Common myeloid progenitor, CD34-positive (primary cell): ENCODE data around the gene CACNA2D3.

Experiments used
- CTCF ChIA-PET: fragments of 350-600 bp; sonication (Branson Sonifier 250); formaldehyde crosslinking; loops from one replicate; lab custom pipeline; 2021; ENCODE audit warnings: antibody characterized with exemption; lab: Charles Lee
- POLR2A ChIA-PET: fragments of 350-600 bp; sonication (Branson Sonifier 250); formaldehyde crosslinking; loops from one replicate; lab custom pipeline; 2021; ENCODE audit warnings: antibody characterized with exemption; lab: Charles Lee
- DNase-seq, 3 donors: peaks; one replicate each; pipeline versions ENCODE4 v3.0.0 to v3.0.0-alpha.2; 2013
- H3K27ac ChIP-seq, 2 experiments: 1 replicate in 1 of 2; 2 replicates in 1 of 2; pipeline ENCODE4 v1.7.0; 2013; ENCODE audit warnings: inconsistent platforms in 2 of 2, low read length in 2 of 2, mild to moderate bottlenecking in 2 of 2, low read depth in 1 of 2, moderate library complexity in 1 of 2; ENCODE audit not compliant: severe bottlenecking in 2 of 2, insufficient read depth in 1 of 2, poor library complexity in 1 of 2
- H3K27me3 ChIP-seq, 5 experiments: replicated peaks in 2 of 5; 1 replicate in 3 of 5; 2 replicates in 2 of 5; pipeline versions ENCODE4 v1.6.1 to v1.7.0; 2013; ENCODE audit warnings: low read length in 4 of 5, mild to moderate bottlenecking in 2 of 5, moderate library complexity in 2 of 5, inconsistent platforms in 1 of 5; ENCODE audit not compliant: insufficient read depth in 5 of 5, control insufficient read depth in 4 of 5
- H3K36me3 ChIP-seq, 4 experiments: 1 replicate in 2 of 4; 2 replicates in 2 of 4; pipeline versions ENCODE4 v1.6.1 to v1.7.0; 2013; ENCODE audit warnings: low read length in 3 of 4, control low read depth in 1 of 4, mild to moderate bottlenecking in 1 of 4; ENCODE audit not compliant: control insufficient read depth in 4 of 4, insufficient read depth in 4 of 4
- H3K4me1 ChIP-seq, 4 experiments: 1 replicate in 3 of 4; 2 replicates in 1 of 4; pipeline versions ENCODE4 v1.6.1 to v1.7.1; 2013; ENCODE audit warnings: low read length in 3 of 4, mild to moderate bottlenecking in 3 of 4, control low read depth in 1 of 4, inconsistent platforms in 1 of 4, moderate library complexity in 1 of 4; ENCODE audit not compliant: control insufficient read depth in 4 of 4, insufficient read depth in 4 of 4; ENCODE audit errors: control extremely low read depth in 1 of 4
- H3K4me3 ChIP-seq, 7 experiments: 1 replicate in 4 of 7; 2 replicates in 3 of 7; pipeline versions ENCODE4 v1.5.1 to v1.7.0; 2013; ENCODE audit warnings: mild to moderate bottlenecking in 7 of 7, low read length in 6 of 7, moderate library complexity in 6 of 7, inconsistent platforms in 2 of 7, low read depth in 2 of 7, control low read depth in 1 of 7; ENCODE audit not compliant: insufficient read depth in 4 of 7, control insufficient read depth in 1 of 7; ENCODE audit errors: extremely low read depth in 1 of 7
- H3K9me3 ChIP-seq, 5 experiments: 1 replicate in 4 of 5; 2 replicates in 1 of 5; pipeline versions ENCODE4 v1.6.1 to v1.7.1; 2013; ENCODE audit warnings: low read length in 4 of 5, mild to moderate bottlenecking in 2 of 5, inconsistent platforms in 1 of 5, low read depth in 1 of 5, moderate library complexity in 1 of 5; ENCODE audit not compliant: control insufficient read depth in 4 of 5, insufficient read depth in 2 of 5; ENCODE audit errors: control extremely low read depth in 1 of 5
- WGBS: methylation state at CpG from one replicate; pipeline ENCODE4 v1.1.5; 2013; ENCODE audit not compliant: insufficient coverage; 5-methylcytosine and 5-hydroxymethylcytosine counted together

The CACNA2D3 gene

DNA sequence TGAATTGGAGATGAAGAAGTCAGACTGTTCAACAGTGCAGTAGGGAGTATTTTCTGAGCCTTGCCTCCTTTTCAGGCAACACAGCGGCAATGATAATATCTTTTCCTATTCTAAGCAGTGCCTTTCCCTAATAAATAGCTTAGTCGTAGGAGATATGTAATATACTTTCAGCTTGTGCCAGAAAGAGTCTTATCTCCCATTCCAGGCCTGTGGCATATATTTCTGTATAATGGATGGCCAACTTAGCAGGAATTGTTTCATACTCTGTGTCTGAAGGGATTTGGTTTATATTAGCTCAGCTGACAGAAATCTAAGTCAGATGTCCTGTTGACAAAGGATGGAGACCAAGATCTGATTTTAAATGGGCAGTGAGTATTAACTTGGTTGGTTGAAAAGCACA lies 397.1 kb downstream of the CACNA2D3 start:
- Histone ChIP-seq H3K9me3 (no peaks in the 10 kb centered on the region), H3K4me3 (no peak overlapping the region), H3K36me3 (no peaks in the 10 kb centered on the region), H3K27ac (no peak overlapping the region), H3K4me1 (no peaks in the 10 kb centered on the region), H3K27me3 (no peaks in the 10 kb centered on the region)
- WGBS, result no CpG with 5 or more reads among the region's 2 CpGs
- CTCF ChIA-PET, result no interaction called here
- POLR2A ChIA-PET, result no interaction called here
- no peak for DNase-seq

- Histone ChIP-seq H3K4me3 (no peak overlapping the region), H3K4me1 (no peaks in the 10 kb centered on the region), H3K27ac (no peak overlapping the region), H3K27me3 (no peaks in the 10 kb centered on the region), H3K9me3 (no peaks in the 10 kb centered on the region), H3K36me3 (no peaks in the 10 kb centered on the region)
- ChIA-PET POLR2A (no interaction called here), CTCF (no interaction called here)
- DNase-seq, result no peak
- WGBS, result 95% methylated on average over 2 of the region's 2 CpGs
Observed at GRCh38 chr3:54520060-54520459, 397.7 kb downstream of the CACNA2D3 start.

DNA sequence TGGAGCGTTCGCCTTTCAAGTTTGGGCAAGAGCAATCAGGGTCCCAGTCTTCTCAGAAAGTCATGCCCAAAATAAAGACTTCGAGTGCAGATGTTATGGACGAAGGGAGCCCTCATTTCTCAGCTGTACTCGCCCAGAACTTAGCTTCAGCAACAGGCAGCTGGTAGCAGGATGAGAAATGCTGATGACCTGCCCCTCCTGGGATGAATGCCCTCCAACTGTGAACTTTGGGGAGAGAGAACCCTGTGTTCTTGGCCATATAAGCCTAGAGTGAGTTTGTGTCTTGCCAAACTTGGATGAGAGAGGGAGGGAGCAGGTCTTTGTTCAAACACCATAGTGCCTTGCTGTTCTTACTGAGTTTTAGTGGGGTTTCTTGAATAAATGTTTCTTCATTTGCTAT lies 405.2 kb downstream of the CACNA2D3 start:
- H3K4me1 ChIP-seq, result no peaks in the 10 kb centered on the region
- no peak overlapping the region for H3K4me3 ChIP-seq
- no peak for DNase-seq
- CTCF ChIA-PET, result interaction anchor here (0.8 kb wide), 1 partner anchor 24 kb away, joined by 4 read pairs; no protein-coding TSS in a partner anchor
- no peaks in the 10 kb centered on the region for H3K27me3 ChIP-seq
- 98% methylated on average over 5 of the region's 5 CpGs for WGBS
- peaks cover 0 to 4% (median 2%) of the 10 kb centered on the region in 5 experiments for H3K9me3 ChIP-seq
- H3K27ac ChIP-seq, result no peak overlapping the region
- H3K36me3 ChIP-seq, result no peaks in the 10 kb centered on the region
- POLR2A ChIA-PET, result no interaction called here

DNA sequence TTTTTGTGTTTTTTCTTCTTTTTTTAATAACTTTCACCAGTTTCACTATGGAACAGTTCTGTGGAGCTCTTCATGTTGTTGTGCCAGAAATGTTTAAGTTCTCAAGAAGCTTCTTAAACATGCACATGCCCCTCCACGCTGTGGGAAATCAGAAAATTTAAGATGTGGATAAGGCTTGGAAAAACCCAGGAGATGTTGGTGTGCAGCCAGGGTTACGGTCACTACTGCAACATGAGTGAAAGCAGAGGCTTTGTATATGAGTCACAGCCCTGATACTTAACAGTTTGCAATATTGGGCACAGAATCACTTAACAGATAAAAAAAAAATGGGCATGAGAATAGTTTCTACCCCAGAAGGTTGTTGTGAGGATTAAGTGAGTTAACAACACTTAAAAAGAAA lies 405.6 kb downstream of the CACNA2D3 start:
- 93% methylated on average over 2 of the region's 2 CpGs for WGBS
- Histone ChIP-seq H3K27me3 (no peaks in the 10 kb centered on the region), H3K36me3 (no peaks in the 10 kb centered on the region), H3K4me3 (no peak overlapping the region), H3K9me3 (peaks cover 0 to 4% (median 2%) of the 10 kb centered on the region in 5 experiments), H3K4me1 (no peaks in the 10 kb centered on the region), H3K27ac (no peak overlapping the region)
- ChIA-PET POLR2A (no interaction called here), CTCF (interaction anchor here (0.8 kb wide), 1 partner anchor 23 kb away, joined by 4 read pairs; no protein-coding TSS in a partner anchor)
- DNase-seq, result no peak

DNA sequence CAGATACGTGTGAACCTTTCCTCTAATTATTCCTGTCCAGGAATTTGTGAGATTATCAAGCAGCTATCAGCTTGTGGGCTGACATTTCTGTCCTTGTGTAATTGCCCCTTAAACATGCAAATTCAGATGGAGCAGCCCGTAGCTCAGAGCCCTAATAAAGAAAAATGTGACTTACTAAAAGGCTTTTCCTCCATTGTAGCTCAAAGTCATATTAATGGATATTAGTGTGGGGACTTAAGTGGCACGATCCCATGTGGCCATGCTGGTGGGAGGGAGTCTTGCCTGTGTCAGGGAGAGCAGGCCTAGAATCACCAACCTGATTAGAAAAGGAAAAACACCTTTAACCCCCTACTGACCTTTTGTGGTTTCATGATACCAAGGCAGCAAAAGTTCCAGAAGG lies 406.3 kb downstream of the CACNA2D3 start:
- Histone ChIP-seq H3K36me3 (no peaks in the 10 kb centered on the region), H3K27ac (no peak overlapping the region), H3K4me1 (no peaks in the 10 kb centered on the region), H3K9me3 (peaks cover 0 to 4% (median 2%) of the 10 kb centered on the region in 5 experiments), H3K4me3 (no peak overlapping the region), H3K27me3 (no peaks in the 10 kb centered on the region)
- CTCF ChIA-PET, result no interaction called here
- no peak for DNase-seq
- POLR2A ChIA-PET, result no interaction called here
- WGBS, result 100% methylated on average over 1 of the region's 3 CpGs

GRCh38 chr3:54530091-54530490 lies 407.7 kb downstream of the CACNA2D3 start:
- no peaks in the 10 kb centered on the region for H3K27me3 ChIP-seq
- no peak overlapping the region for H3K27ac ChIP-seq
- 87% methylated on average over 5 of the region's 5 CpGs for WGBS
- DNase-seq, result no peak
- no peaks in the 10 kb centered on the region for H3K4me1 ChIP-seq
- H3K4me3 ChIP-seq, result no peak overlapping the region
- H3K9me3 ChIP-seq, result peaks cover 0 to 4% (median 2%) of the 10 kb centered on the region in 5 experiments
- ChIA-PET CTCF (no interaction called here), POLR2A (no interaction called here)
- no peaks in the 10 kb centered on the region for H3K36me3 ChIP-seq

DNA sequence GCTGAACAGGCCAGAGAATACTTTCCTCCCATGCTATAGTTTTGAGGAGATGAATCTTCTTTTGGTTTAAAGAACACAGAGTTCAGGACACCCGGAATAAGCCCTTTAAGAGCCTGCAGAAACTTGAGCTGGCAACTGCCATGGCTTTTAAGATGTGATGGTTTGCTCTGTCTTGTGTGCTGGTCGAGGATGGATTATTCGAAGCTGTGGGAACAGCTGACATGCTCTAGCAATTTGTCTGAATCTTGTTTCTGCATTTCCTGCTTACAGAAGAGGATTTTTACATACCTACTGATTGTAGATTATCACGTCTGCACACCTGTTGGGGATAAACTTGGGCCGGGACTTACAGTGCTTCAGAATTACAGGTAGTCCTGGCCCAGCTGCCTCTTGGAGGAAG lies 408.6 kb downstream of the CACNA2D3 start:
- DNase-seq, result no peak
- H3K9me3 ChIP-seq, result peaks cover 0 to 3% (median 2%) of the 10 kb centered on the region in 5 experiments
- no peak overlapping the region for H3K4me3 ChIP-seq
- no peaks in the 10 kb centered on the region for H3K27me3 ChIP-seq
- 19% methylated on average over 5 of the region's 5 CpGs for WGBS
- H3K36me3 ChIP-seq, result no peaks in the 10 kb centered on the region
- ChIA-PET POLR2A (no interaction called here), CTCF (no interaction called here)
- H3K4me1 ChIP-seq, result no peaks in the 10 kb centered on the region
- H3K27ac ChIP-seq, result no peak overlapping the region
